ENCODE results near the gene ENOX2. TPM values are rescaled to one million over a fixed set of nuclear protein-coding genes. Genes with fewer than 3 reads are reported as not detected.
"Not testable (repeated sequence)": the region's sequence is repeated elsewhere in the genome, so short reads cannot be mapped to it uniquely, and the experiment has no call there.

The ENOX2 gene, protein sequence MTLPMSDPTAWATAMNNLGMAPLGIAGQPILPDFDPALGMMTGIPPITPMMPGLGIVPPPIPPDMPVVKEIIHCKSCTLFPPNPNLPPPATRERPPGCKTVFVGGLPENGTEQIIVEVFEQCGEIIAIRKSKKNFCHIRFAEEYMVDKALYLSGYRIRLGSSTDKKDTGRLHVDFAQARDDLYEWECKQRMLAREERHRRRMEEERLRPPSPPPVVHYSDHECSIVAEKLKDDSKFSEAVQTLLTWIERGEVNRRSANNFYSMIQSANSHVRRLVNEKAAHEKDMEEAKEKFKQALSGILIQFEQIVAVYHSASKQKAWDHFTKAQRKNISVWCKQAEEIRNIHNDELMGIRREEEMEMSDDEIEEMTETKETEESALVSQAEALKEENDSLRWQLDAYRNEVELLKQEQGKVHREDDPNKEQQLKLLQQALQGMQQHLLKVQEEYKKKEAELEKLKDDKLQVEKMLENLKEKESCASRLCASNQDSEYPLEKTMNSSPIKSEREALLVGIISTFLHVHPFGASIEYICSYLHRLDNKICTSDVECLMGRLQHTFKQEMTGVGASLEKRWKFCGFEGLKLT
- 15.1 and 15.5 TPM in 2 replicates for total RNA-seq

- DNase-seq (ENCODE audit: low read depth), result peak; percentile 96
These were observed at the start of gene ENOX2 for GRCh38 chrX:130902783-130903613. Gene ENOX2 (minus strand): TSS chrX:130903209. CDS start chrX:130703216, 199,993 bp downstream.

DNA sequence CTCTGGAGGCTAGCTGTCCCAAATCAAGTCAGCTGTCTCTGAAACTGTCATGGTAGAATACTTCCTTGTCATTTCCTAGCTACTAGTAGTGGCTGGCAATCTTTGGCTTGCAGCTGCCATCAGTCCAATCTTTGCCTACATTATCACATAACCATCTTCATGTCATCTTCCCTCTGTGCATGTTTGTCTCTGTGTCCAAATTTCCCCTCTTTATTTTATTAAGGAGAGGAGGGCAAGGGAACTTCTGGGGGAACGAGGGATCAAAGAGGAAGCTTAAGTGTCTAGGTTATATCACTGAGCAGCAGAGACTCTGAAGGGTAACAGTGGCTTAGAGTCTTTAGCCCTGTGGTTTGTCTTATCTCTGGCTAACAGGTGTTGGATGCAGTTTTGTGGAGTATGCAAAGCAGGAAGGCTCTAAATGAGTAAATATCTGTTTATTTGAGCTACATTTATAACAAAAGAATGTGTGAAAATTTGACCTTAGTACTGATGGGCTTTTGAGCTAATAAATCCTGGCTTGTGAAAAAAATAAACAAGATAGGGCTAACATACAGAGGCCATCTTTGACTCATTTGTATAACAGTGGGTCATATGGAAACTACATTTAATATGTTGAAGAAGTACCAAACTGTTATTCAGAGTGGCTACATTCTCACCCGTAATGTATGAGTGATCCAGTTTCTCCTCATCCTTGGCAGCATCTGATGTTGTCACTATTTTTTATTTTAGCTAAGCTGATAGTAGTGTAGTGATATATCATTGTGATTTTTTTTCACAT lies 49.4 kb upstream of the ENOX2 start:
- no peak for DNase-seq (ENCODE audit: low read depth)

DNA sequence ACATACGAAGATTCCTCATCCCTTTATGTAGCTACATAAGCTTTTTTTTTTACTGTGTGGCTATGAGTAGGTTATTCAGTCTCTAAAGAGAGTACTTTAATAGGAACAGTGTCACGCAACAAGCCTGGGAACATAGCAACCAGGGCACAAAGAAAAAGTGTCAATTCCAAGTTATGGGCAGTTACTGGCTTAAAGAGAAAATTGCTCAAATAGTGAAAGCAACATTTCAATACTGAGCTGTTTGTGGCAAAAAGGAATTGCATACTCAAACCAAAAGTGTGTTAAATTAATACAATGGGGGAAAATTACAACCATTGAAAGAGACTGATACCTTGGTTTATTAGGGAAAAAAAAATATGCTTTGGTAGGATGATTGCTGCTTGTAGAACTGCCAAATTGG lies 41.2 kb upstream of the ENOX2 start:
- DNase-seq (ENCODE audit: low read depth), result no peak

DNA sequence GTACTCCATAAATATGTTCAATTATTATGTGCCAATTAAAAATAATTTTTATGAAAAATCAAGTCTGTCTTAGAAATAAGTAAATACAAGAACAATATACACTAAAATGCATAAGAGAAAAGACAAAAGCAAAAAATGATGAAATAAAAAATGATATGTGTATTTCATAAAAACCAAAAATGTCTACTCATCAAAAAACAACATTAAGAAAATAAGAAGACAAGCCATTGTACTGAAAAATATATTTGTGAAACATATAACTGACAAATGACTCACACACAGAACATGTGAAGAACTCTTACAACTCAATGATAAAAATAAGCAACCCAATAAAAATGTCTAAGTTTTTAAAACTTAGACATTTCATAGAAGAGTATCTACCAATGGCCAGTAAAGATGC lies 34.1 kb upstream of the ENOX2 start:
- DNase-seq (ENCODE audit: low read depth), result no peak

- DNase-seq (ENCODE audit: low read depth), result no peak
These were observed 30.3 kb upstream of the ENOX2 start for GRCh38 chrX:130933358-130933757.

DNA sequence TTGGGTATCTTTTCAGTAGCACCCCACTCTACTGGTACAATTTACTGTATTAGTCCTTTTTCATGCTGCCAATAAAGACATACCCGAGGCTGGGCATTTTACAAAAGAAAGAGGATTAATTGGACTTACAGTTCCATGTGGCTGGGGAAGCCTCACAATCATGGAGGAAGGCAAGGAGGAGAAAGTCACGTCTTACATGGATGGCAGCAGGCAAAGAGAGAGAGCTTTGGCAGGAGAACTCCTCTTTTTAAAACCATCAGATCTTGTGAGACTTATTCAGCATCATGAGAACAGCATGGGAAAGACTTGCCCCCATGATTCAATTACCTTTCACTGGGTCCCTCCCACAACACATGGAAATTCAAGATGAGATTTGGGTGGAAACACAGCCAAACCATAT lies 17.4 kb upstream of the ENOX2 start:
- DNase-seq (ENCODE audit: low read depth), result not testable (repeated sequence)

- DNase-seq (ENCODE audit: low read depth), result not testable (repeated sequence)
These were observed 16.7 kb upstream of the ENOX2 start for GRCh38 chrX:130919676-130920075.

- not testable (repeated sequence) for DNase-seq (ENCODE audit: low read depth)
These were observed 15.5 kb upstream of the ENOX2 start for GRCh38 chrX:130918498-130918897.

DNA sequence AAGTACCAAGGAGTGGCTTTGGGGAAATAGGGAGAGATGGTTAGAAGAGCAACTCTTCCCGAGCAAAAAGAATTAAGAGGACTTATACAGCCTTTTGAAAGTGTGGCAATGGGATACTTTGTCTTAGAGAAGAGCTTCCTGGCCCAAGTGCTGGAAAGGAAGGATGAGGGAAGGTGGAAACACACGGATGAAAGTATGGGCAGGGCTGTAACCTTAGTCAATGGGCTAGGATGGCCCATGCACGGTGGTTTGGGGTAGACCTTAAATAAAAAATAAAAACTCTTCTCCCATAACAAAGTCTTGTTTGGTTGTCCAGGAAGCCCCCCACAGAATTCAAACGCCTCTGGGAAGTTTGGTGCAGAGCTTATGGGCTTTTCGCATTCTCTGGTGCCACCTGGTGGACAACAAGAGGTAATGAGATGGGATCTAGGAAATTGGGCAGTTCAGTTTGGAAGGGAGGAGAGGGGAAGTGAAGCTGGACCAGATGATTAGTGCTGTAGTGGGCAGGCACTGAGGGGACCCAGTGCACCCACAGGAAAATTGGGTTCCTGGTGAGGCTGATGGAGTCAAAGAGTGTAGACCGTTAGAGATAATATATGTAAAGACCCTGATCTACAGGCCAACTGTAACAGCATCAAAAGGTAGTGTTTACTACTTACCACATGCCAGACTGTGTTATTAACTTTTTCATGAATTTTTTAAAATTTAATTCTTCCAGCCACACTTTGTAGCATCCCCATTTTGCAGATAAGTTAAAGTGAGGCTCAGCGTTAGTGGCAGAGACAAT lies 13.8 kb upstream of the ENOX2 start:
- DNase-seq (ENCODE audit: low read depth), result peak; percentile 19

- DNase-seq (ENCODE audit: low read depth), result no peak
These were observed 12.3 kb upstream of the ENOX2 start for GRCh38 chrX:130915302-130915701.

DNA sequence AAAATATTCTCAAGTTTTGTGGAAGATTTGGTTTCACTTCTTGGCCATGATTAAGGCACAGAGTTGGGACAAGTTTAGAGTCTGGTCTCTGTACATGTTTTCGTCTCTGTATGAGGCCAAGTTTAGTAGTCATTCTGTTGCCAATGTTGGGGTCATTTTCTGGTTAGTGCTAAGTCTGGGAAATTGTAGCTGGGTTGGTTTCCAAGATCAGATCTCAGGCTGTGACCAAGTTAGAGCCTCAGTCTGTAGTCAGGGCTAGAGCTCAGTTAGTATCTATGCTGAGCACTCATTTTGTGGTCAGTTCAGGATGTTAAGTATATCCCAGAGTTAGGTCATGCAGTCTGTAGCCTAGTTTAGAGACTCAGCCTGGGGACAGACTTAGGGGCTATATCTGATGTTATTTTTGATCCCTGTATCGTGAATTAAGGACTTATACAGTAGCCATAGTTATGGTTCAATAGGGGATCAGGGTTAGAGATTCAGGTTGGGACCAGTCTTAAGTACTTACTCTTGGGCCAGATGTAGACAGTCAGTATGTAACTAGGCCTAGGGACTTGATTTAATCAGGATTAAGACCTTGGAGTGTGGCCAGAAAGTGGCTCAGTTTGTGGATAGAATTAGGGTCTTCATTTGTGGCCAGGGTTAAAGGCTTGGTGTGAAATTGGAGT lies 6.6 kb upstream of the ENOX2 start:
- DNase-seq (ENCODE audit: low read depth), result no peak

GRCh38 chrX:130906776-130907175 lies 3.8 kb upstream of the ENOX2 start:
- DNase-seq (ENCODE audit: low read depth), result no peak

DNA sequence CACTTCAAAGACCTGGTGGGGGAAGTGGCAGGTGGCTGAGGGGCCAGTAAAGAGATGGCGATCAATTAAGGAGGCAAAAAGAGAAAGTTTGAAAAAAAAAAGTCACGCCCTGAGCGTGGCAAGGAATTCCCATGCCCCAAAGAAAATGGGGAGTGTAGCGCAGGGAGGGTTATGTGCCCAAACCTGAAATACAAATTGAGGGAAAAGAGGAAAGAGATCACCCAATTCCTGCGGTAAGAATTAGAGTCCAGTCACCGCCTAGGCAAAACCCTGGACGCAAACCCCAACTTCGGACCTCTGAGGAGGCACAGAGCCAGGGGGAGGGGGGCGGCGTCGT lies 595 bp downstream of the ENOX2 start:
- DNase-seq (ENCODE audit: low read depth), result no peak

DNA sequence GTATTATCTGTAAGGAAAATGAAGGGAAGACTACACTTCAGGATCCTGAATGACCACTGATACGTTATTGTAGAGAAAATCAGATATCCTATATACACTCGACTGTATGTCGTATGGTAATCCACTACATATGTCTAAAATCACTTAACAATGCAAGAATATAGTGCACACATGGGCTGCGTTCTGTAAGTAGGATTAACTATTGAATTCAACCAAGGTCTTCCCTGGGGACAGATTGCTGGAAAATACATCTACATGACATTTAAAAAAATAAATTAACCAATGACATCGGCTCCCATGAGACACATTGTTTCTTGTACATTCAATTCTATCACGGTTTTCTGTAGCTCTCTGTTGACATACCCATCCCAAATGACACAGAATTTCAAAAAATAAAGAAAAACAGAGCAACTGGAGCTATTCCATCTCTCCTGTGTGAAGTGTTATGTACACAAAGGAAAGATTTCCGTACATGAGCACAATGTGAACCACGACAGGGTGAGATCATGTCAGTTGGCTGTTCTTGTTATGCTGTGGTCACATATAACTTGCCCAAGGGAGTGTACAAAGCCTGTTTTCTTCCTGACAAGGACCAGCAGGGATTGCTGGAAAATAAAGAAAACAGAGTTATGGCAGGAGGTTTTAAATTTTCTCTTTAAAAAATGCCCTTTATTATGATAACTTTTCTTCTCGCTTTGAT lies 6.1 kb downstream of the ENOX2 start:
- no peak for DNase-seq (ENCODE audit: low read depth)

DNA sequence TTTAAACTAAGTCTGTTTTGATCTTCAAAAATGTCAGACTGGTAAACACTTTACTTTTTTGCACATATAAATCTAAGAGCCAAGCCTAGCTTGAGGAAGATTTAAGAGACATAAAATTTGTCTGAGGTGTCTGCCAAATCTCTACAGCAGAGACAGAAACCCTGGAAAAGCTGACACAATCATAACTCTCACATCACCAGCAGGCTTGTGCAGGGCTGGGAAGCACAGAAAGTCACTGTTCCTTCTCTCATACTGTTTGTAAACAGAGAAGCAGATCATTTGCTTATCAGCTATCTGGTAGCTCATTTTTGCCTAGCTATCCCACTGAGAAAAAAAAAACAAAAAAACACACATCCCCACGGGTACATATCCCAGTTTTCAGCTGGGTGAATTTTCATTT lies 7.0 kb downstream of the ENOX2 start:
- no peak for DNase-seq (ENCODE audit: low read depth)

GRCh38 chrX:130895299-130895698 lies 7.7 kb downstream of the ENOX2 start:
- no peak for DNase-seq (ENCODE audit: low read depth)

GRCh38 chrX:130893356-130894085 lies 9.5 kb downstream of the ENOX2 start:
- no peak for DNase-seq (ENCODE audit: low read depth)

- no peak for DNase-seq (ENCODE audit: low read depth)
These were observed 15.6 kb downstream of the ENOX2 start for GRCh38 chrX:130887376-130887775.

- DNase-seq (ENCODE audit: low read depth), result no peak
These were observed 17.0 kb downstream of the ENOX2 start for GRCh38 chrX:130885996-130886395.
